Heart right ventricle (tissue), 16 donors: Measurements from ENCODE around the gene MISP3. TPM values are rescaled to one million over a fixed set of nuclear protein-coding genes. Genes with fewer than 3 reads are reported as not detected.
A peak's percentile ranks its signal among the peaks of the same experiment; 100 is the strongest.

Experiments
- ATAC-seq, 8 donors: fragments of 200-7000 bp; cut with Tn5 transposase; one replicate each; pipeline ENCODE4 v1.9.1; 2020; ENCODE audit warnings: mild to moderate bottlenecking in 8 of 8, moderate library complexity in 8 of 8, moderate number of reproducible peaks in 1 of 8
- DNase-seq, 2 donors: peaks; one replicate each; pipeline ENCODE4 v3.0.0-alpha.2; 2020
- H3K27ac ChIP-seq, 10 donors: fragments of 200-600 bp; sonication (generic) in 2 of 10; one replicate each; pipeline versions ENCODE4 v1.5.0 to v1.8.0; 2020 to 2022; ENCODE audit warnings: mild to moderate bottlenecking in 3 of 10
- H3K27me3 ChIP-seq, 7 donors: fragments of 200-600 bp; one replicate each; pipeline ENCODE4 v1.8.0; 2021 to 2022; ENCODE audit warnings: mild to moderate bottlenecking in 2 of 7
- H3K36me3 ChIP-seq, 9 donors: fragments of 200-600 bp; sonication (generic) in 1 of 9; one replicate each; pipeline versions ENCODE4 v1.5.0 to v1.8.0; 2020 to 2022; ENCODE audit warnings: mild to moderate bottlenecking in 2 of 9
- H3K4me1 ChIP-seq, 9 donors: fragments of 200-600 bp; sonication (generic) in 1 of 9; one replicate each; pipeline versions ENCODE4 v1.5.0 to v1.8.0; 2020 to 2022; ENCODE audit warnings: mild to moderate bottlenecking in 4 of 9
- H3K4me3 ChIP-seq, 10 donors: fragments of 200-600 bp; sonication (generic) in 2 of 10; one replicate each; pipeline versions ENCODE4 v1.5.0 to v1.8.0; 2020 to 2022; ENCODE audit warnings: mild to moderate bottlenecking in 7 of 10, moderate library complexity in 2 of 10
- H3K9me3 ChIP-seq, 11 donors: fragments of 200-600 bp in 10 of 11; sonication (generic) in 2 of 11; one replicate each; pipeline versions ENCODE4 v1.5.0 to v1.8.0; 2013 to 2022; ENCODE audit warnings: mild to moderate bottlenecking in 2 of 11, control low read depth in 1 of 11, moderate library complexity in 1 of 11
- CTCF ChIP-seq, 9 donors: fragments of 200-600 bp; sonication (generic) in 2 of 9; IDR thresholded peaks; one replicate each; pipeline versions ENCODE4 v1.5.0 to v1.8.0; 2021 to 2022; ENCODE audit warnings: antibody characterized with exemption in 9 of 9, mild to moderate bottlenecking in 5 of 9, moderate library complexity in 1 of 9
- whole genome bisulfite sequencing, 2 donors: extraction: QIAGEN DNeasy Blood & Tissue Kit; methylation state at CpG; one replicate each; pipeline ENCODE4 v1.1.7; 2013; ENCODE audit warnings: inconsistent platforms in 1 of 2; 5-methylcytosine and 5-hydroxymethylcytosine counted together
- intact Hi-C, 10 donors: fragments of 100-400 bp; cut with DNase I; formaldehyde crosslinking; loops; one replicate each; pipeline versions ENCODE4 v1.11.1 to v1.14.2; 2022
- polyA plus RNA-seq, 2 donors: library from polyadenylated mRNA; stranded (reverse); fragments of 200-250 nt; gene quantifications; one replicate each; pipeline ENCODE4 v1.2.3, GENCODE V29; 2013
- total RNA-seq, 10 donors: library from RNA; stranded (reverse); fragmentation: NEBNext Ultra II Directional in 3 of 10; extraction: Animal tissue kit (Norgen Biotek cat#: 25700) in 3 of 10; gene quantifications; one replicate each; pipeline versions ENCODE4 v1.2.1 to v1.2.4, GENCODE V29; 2021 to 2023
- donor health status: Arrhythmogenic right ventricular cardiomyopathy.
- donor health status: ischemic (EF 13 %, LVEDD 7.1; RV severe dilation, severe dysfunction).
- donor health status: healthy with polysubstance abuse.
- donor health status: DM: no; HTN: yes; CAD: no.
- donor health status: DM: no; HTN: no; CAD: no.
- donor health status: ischemic (EF 25% LVEDD 6.9; RV normal size, moderate dysfunction).
- donor health status: ischemic (EF 25% LVEDD 5.7; RV mildly dilated, moderate dysfunction).
- donor health status: healthy.
- donor health status: DM: yes; HTN: yes; CAD: no.
- donor health status: Ischemic cardiomyopathy.
- donor health status: ischemic (EF 35%, LVEDD 5.7; RV mildly dilated, moderate dysfunction).
- donor health status: nonischemic (EF 11% LVEDD 7.7; RV severe dilation, severe dysfunction).
- donor health status: DM: yes; HTN: yes; CAD: no.
- donor health status: PGD.
- donor health status: ischemic (EF 29% LVEDD 5.4; RV normal size, mild dysfunction).
- donor health status: nonischemic (EF 23%, LVEDD 6.1; RV moderate dilation, normal function).

MISP3 gene
- total and polyA plus RNA-seq, 12 donors: 3.1 to 12.4 (median 5.9) TPM

- H3K27me3 ChIP-seq: peaks cover 0 to 10% (median 0%) of the 10 kb centered on the region in 7 donors
- ATAC-seq (no peak), DNase-seq (no peak)
- no peak for TF ChIP-seq CTCF (IDR thresholded peaks at IDR 0.05)
- H3K36me3 ChIP-seq: no peaks in the 10 kb centered on the region
- H3K4me3 ChIP-seq: no peak overlapping the region
- H3K9me3 ChIP-seq: no peaks in the 10 kb centered on the region
- 89 to 91% methylated on average over 43 of the region's 43 CpGs for WGBS, 2 donors
- intact Hi-C loops: loop anchor here in 5 of 10 donors (5.0 to 10.0 kb wide), 8 partner anchors 67 to 476 kb away; partner anchors contain the start of genes ASF1B (in 2 of the 5), C19orf53 (in 1 of the 5), DCAF15 (in 1 of the 5) and MRI1 (in 1 of the 5)
- peak overlapping the region in 1 of 10 donors; percentile 34 for H3K27ac ChIP-seq
- H3K4me1 ChIP-seq: peaks cover 8 to 38% (median 30%) of the 10 kb centered on the region in 9 donors
Measured at GRCh38 chr19:14070268-14071050, 2.1 kb upstream of the MISP3 start.

- intact Hi-C loops: loop anchor here in 6 of 10 donors (1.0 to 10.0 kb wide), 12 partner anchors 63 to 479 kb away; partner anchors contain the start of genes ASF1B (in 3 of the 6), C19orf53 (in 1 of the 6), DCAF15 (in 1 of the 6) and MRI1 (in 1 of the 6)
- peak in 7 of 9 donors; percentile 25 to 86 (median 67) for TF ChIP-seq CTCF (IDR thresholded peaks at IDR 0.05)
- peak; percentile 40 to 61 (median 52) for ATAC-seq
Measured at GRCh38 chr19:14073261-14073924, 807 bp downstream of the MISP3 start.

GRCh38 chr19:14073925-14074838 is 1.6 kb downstream of the MISP3 start:
- H3K27ac ChIP-seq: peak overlapping the region; percentile 87 to 97 (median 90)
- H3K4me3 ChIP-seq: peak overlapping the region; percentile 71 to 97 (median 82)
- DNase-seq: no peak
- 3% methylated on average over 37 to 44 of the region's 44 CpGs for WGBS, 2 donors
- intact Hi-C loops: loop anchor here in 9 of 10 donors (1.0 to 10.0 kb wide), 13 partner anchors 63 to 479 kb away; partner anchors contain the start of genes ASF1B (in 4 of the 9), C19orf53 (in 1 of the 9), DCAF15 (in 1 of the 9) and MRI1 (in 1 of the 9)
- no peaks in the 10 kb centered on the region for H3K9me3 ChIP-seq
- no peaks in the 10 kb centered on the region for H3K36me3 ChIP-seq
- peaks cover 0 to 10% (median 0%) of the 10 kb centered on the region in 7 donors for H3K27me3 ChIP-seq
- ATAC-seq: peak in 6 of 8 donors; percentile 0 to 15 (median 6)
- no peak for TF ChIP-seq CTCF (IDR thresholded peaks at IDR 0.05)
- H3K4me1 ChIP-seq: peaks cover 11 to 55% (median 37%) of the 10 kb centered on the region in 9 donors

More at GRCh38 chr19:14073261-14073924, 807 bp downstream of the MISP3 start:
- 1% methylated on average over 64 to 106 of the region's 106 CpGs for WGBS, 2 donors
- no peaks in the 10 kb centered on the region for H3K9me3 ChIP-seq
- no peaks in the 10 kb centered on the region for H3K36me3 ChIP-seq
- peak; percentile 66 to 82 for DNase-seq
- peak overlapping the region; percentile 87 to 97 (median 90) for H3K27ac ChIP-seq
- H3K4me3 ChIP-seq: peak overlapping the region; percentile 71 to 97 (median 82)
- H3K4me1 ChIP-seq: peaks cover 11 to 49% (median 37%) of the 10 kb centered on the region in 9 donors
- H3K27me3 ChIP-seq: peaks cover 0 to 10% (median 0%) of the 10 kb centered on the region in 7 donors
